Transverse colon (tissue), 4 donors: Measurements from ENCODE around the gene VIPAS39. TPM values are rescaled to one million over a fixed set of nuclear protein-coding genes. Genes with fewer than 3 reads are reported as not detected.

Experiments
- DNase-seq: peaks from one replicate; pipeline ENCODE4 v3.0.0-alpha.2; 2019
- H3K27ac ChIP-seq, 4 donors: fragments of 200-600 bp; sonication (generic); 2 replicates each; pipeline ENCODE4 v1.5.1; 2016 to 2018; ENCODE audit warnings: inconsistent platforms in 4 of 4
- H3K27me3 ChIP-seq: fragments of 200-600 bp; sonication (generic); 2 replicates; pipeline ENCODE4 v1.5.1; 2017; ENCODE audit warnings: inconsistent platforms
- H3K36me3 ChIP-seq, 4 donors: fragments of 200-600 bp; sonication (generic); 2 replicates each; pipeline ENCODE4 v1.5.1; 2017 to 2019; ENCODE audit warnings: inconsistent platforms in 4 of 4
- H3K4me1 ChIP-seq, 4 donors: fragments of 200-600 bp; sonication (generic); 2 replicates each; pipeline ENCODE4 v1.5.1; 2017 to 2020; ENCODE audit warnings: inconsistent platforms in 4 of 4
- H3K4me3 ChIP-seq, 4 donors: fragments of 200-600 bp; sonication (generic); 1 replicate in 1 of 4; 2 replicates in 3 of 4; pipeline versions ENCODE4 v1.5.1 to v1.6.1; 2017 to 2019; ENCODE audit warnings: inconsistent platforms in 4 of 4
- H3K9me3 ChIP-seq, 2 donors: fragments of 200-600 bp; sonication (generic); 2 replicates each; pipeline ENCODE4 v1.5.1; 2017 to 2019; ENCODE audit warnings: inconsistent platforms in 2 of 2
- EP300 ChIP-seq: sonication (generic); formaldehyde crosslinking; IDR thresholded peaks from one replicate; pipeline ENCODE4 v1.6.1; 2017; ENCODE audit warnings: antibody characterized with exemption, low read depth
- POLR2A ChIP-seq: fragments of 450-650 bp; IDR thresholded peaks from one replicate; pipeline ENCODE4 v1.6.1; 2016; ENCODE audit warnings: antibody characterized with exemption, mild to moderate bottlenecking, moderate library complexity
- POLR2AphosphoS5 ChIP-seq, 3 donors: sonication (generic); formaldehyde crosslinking; IDR thresholded peaks; one replicate each; pipeline ENCODE4 v1.6.1; 2016; ENCODE audit warnings: antibody characterized with exemption in 3 of 3
- WGBS, 2 donors: methylation state at CpG; one replicate each; pipeline ENCODE4 v1.1.5; 2018; ENCODE audit warnings: low coverage in 1 of 2; 5-methylcytosine and 5-hydroxymethylcytosine counted together
- in situ Hi-C, 4 donors: fragments of 200-750 bp; cut with MboI; loops; one replicate each; pipeline versions ENCODE4 v1.15.0 to v1.15.1; 2017; ENCODE audit warnings: low sequenced_read_pairs in 3 of 4, low pct_ligation_motif_present in 1 of 4, low pct_unique_long_range_greater_than_20kb in 1 of 4
- intact Hi-C: fragments of 100-400 bp; cut with DNase I; formaldehyde crosslinking; loops from one replicate; pipeline ENCODE4 v1.15.1; 2023; ENCODE audit warnings: low total_unique reads
- total RNA-seq, 4 donors: library from RNA; depleted of rRNA; stranded (reverse); fragments of >200 nt; gene quantifications; one replicate each; pipeline ENCODE4 v1.1.0, GENCODE V29; 2016
- TF ChIP-seq, protein P1 (sequence below), 5 experiments: fragments of 200-600 bp in 3 of 5; fragments of 450-650 bp in 2 of 5; sonication (generic) in 3 of 5; IDR thresholded peaks; 1 replicate in 2 of 5; 2 replicates in 3 of 5; pipeline ENCODE4 v1.5.1; 2016 to 2017; ENCODE audit warnings: antibody characterized with exemption in 5 of 5, inconsistent platforms in 3 of 5, mild to moderate bottlenecking in 2 of 5, moderate library complexity in 1 of 5

Gene VIPAS39
- total RNA-seq, 4 donors from 2014 or later = 8.0 to 21.6 (median 18.0) TPM

DNA sequence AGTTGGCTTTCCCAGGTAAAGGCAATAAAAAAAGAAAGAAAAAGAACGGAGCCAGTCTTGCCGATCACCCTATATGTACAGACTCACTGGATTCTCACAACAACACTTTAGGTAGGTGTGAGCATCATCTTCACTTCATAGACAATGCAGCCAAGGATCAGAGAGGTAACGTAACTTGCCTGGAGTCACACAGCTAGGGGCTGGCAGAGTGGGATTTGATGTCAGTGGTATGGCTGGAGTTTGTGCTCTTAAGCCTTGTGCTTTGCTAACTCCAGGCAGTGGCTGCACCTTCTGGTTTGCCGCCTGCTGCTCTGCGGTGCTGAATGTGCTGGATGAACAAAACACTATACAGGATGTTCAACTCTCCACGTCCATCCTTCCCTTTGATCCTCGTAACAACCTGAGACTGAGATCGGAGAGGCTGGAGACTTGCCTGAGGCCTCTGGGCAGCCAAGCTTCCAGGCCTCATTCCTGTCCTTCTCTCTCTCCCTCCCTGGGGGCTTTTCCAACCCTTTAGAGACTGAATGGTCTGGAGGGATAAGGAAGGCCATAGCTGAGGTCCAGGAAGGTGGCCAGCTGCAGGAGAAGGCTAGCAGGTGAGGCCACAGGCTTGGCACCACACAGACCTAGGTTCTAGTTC lies 33.1 kb upstream of the VIPAS39 start:
- no peaks in the 10 kb centered on the region for H3K27me3 ChIP-seq
- no peak overlapping the region for H3K27ac ChIP-seq
- TF ChIP-seq POLR2AphosphoS5 (IDR thresholded peaks at IDR 0.05) = no peak
- no peak for TF ChIP-seq EP300
- TF ChIP-seq, protein P1, sequence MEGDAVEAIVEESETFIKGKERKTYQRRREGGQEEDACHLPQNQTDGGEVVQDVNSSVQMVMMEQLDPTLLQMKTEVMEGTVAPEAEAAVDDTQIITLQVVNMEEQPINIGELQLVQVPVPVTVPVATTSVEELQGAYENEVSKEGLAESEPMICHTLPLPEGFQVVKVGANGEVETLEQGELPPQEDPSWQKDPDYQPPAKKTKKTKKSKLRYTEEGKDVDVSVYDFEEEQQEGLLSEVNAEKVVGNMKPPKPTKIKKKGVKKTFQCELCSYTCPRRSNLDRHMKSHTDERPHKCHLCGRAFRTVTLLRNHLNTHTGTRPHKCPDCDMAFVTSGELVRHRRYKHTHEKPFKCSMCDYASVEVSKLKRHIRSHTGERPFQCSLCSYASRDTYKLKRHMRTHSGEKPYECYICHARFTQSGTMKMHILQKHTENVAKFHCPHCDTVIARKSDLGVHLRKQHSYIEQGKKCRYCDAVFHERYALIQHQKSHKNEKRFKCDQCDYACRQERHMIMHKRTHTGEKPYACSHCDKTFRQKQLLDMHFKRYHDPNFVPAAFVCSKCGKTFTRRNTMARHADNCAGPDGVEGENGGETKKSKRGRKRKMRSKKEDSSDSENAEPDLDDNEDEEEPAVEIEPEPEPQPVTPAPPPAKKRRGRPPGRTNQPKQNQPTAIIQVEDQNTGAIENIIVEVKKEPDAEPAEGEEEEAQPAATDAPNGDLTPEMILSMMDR (IDR thresholded peaks at IDR 0.05) = no peak
- no peak for TF ChIP-seq POLR2A
- intact Hi-C loops (no loop called here), in situ Hi-C loops (no loop called here)
- WGBS, 2 donors = 88% methylated on average over 8 of the region's 8 CpGs; no CpG with 5 or more reads in 1 of the 2 donors
- DNase-seq = no peak
- no peaks in the 10 kb centered on the region for H3K9me3 ChIP-seq
- no peak overlapping the region for H3K4me3 ChIP-seq
- no peaks in the 10 kb centered on the region for H3K36me3 ChIP-seq
- H3K4me1 ChIP-seq = no peaks in the 10 kb centered on the region

DNA sequence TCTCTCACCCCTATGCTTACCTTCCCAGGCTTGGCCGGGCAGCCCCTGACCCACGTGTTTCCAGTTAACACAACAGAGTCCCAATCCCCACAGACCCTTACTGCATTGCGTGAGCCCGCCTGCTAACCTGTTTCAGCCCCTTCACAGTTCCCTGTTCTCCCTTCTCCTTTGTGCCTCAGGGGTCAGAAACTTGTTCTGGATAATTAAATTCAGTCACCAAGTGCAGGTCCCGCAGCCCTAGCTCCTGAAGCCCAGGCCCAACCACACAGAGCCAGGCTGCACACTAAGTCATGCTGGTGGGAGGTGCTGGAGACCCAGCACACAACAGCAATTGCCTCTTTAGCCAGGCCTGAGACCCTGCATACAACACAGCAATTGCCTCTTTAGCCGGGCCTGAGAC lies 31.6 kb upstream of the VIPAS39 start:
- 89 to 92% methylated on average over 4 to 6 of the region's 6 CpGs for WGBS, 2 donors
- H3K9me3 ChIP-seq = no peaks in the 10 kb centered on the region
- in situ Hi-C loops = no loop called here
- TF ChIP-seq POLR2AphosphoS5 (IDR thresholded peaks at IDR 0.05) = no peak
- TF ChIP-seq, protein P1 (IDR thresholded peaks at IDR 0.05) = no peak
- no peak for TF ChIP-seq EP300
- no peak for TF ChIP-seq POLR2A
- H3K36me3 ChIP-seq = no peaks in the 10 kb centered on the region
- no peak overlapping the region for H3K4me3 ChIP-seq
- no peak for DNase-seq
- H3K4me1 ChIP-seq = no peaks in the 10 kb centered on the region
- no peaks in the 10 kb centered on the region for H3K27me3 ChIP-seq
- no peak overlapping the region for H3K27ac ChIP-seq
- intact Hi-C loops = no loop called here

DNA sequence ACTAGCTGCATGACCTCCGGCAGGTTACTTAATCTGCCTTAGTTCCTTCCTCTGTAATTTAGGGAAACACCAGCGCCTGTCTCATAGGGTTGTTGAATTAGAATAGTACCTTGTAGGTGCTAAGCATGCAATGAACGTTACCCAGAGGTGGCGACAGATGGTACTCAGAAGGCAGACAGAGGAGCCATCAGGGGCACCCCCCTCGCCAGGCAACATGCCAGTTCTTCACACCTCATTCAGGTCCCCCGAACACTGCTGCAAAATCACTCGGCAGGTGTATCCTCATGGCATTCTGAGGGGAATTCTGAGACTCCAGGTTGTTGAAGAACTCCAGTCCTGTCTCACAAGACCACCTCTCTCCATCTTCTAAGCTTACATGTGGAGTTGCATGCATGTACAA lies 31.2 kb upstream of the VIPAS39 start:
- WGBS, 2 donors = 93 to 96% methylated on average over 4 to 7 of the region's 7 CpGs
- H3K4me3 ChIP-seq = no peak overlapping the region
- in situ Hi-C loops = no loop called here
- H3K36me3 ChIP-seq = no peaks in the 10 kb centered on the region
- H3K27me3 ChIP-seq = no peaks in the 10 kb centered on the region
- no peaks in the 10 kb centered on the region for H3K4me1 ChIP-seq
- no peaks in the 10 kb centered on the region for H3K9me3 ChIP-seq
- DNase-seq = no peak
- intact Hi-C loops = no loop called here
- H3K27ac ChIP-seq = no peak overlapping the region
- TF ChIP-seq, protein P1 (IDR thresholded peaks at IDR 0.05) = no peak
- TF ChIP-seq POLR2AphosphoS5 (IDR thresholded peaks at IDR 0.05) (no peak), EP300 (no peak), POLR2A (no peak)

DNA sequence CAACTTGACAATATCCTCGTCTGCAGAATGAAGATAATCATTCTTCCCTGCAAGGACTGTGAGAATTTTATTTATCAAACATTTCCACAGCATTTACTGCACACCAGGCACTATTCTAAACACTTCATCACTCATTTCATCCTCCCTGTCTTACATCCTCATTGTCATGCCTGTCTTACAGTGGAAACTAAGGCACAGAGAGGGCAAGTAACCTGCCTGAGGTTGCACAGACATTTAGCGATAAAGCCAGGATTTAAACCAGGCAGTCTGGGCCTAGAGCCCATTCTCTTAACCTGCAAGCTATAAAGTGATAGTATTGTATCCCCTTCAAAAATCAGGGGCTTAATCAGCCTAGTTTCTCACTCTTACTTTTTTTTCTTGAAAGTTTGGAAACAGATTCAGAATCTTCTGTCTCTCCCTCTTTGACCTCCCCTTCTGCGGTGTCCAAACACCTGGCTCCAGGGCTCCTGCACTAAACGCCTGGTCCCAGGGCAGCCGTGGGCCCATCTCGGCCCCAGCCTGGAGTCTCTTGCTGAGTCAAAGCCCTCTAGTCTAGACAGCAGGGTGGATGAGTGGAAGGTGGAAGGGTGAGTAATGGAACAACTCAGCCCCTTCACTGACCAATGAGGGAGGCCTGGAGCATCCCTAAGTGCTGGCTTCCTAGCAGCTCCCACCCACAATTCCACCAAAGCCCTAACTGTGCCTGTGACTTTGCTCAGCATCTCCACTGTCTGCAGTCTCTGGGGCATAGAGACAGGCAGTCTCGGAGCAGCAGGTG lies 28.7 kb upstream of the VIPAS39 start:
- H3K27me3 ChIP-seq = no peaks in the 10 kb centered on the region
- TF ChIP-seq EP300 (no peak), POLR2AphosphoS5 (IDR thresholded peaks at IDR 0.05) (no peak), POLR2A (no peak)
- TF ChIP-seq, protein P1 (IDR thresholded peaks at IDR 0.05) = no peak
- in situ Hi-C loops (no loop called here), intact Hi-C loops (no loop called here)
- H3K36me3 ChIP-seq = no peaks in the 10 kb centered on the region
- H3K4me3 ChIP-seq = no peak overlapping the region
- 83 to 100% methylated on average over 1 to 7 of the region's 7 CpGs for WGBS, 2 donors
- H3K9me3 ChIP-seq = no peaks in the 10 kb centered on the region
- no peaks in the 10 kb centered on the region for H3K4me1 ChIP-seq
- H3K27ac ChIP-seq = no peak overlapping the region
- DNase-seq = no peak
